ENCODE data around the gene FHL3.

The FHL3 gene

GRCh38 chr1:37998089-37998808, 7.1 kb downstream of the FHL3 start:
- in situ Hi-C loops (cut with HindIII; ENCODE audit: low pct_ligation_motif_present, low sequenced_read_pairs) = no loop called here
- no peak for DNase-seq
- peak overlapping the region; percentile 97 for H3K27ac ChIP-seq
- H3K36me3 ChIP-seq (replicated peaks) = peaks cover 46% of the 10 kb centered on the region
- H3K27me3 ChIP-seq (replicated peaks) = no peaks in the 10 kb centered on the region
- no peak for TF ChIP-seq CTCF (IDR thresholded peaks at IDR 0.05; ENCODE audit: low read depth, low read length, missing control alignments)
- no peak overlapping the region for H3K4me3 ChIP-seq (ENCODE audit: low read depth, low read length)

- Histone ChIP-seq H3K36me3 (replicated peaks) (peaks cover 43% of the 10 kb centered on the region), H3K4me3 (ENCODE audit: low read depth, low read length) (no peak overlapping the region), H3K27ac (peak overlapping the region; percentile 37), H3K27me3 (replicated peaks) (no peaks in the 10 kb centered on the region)
- DNase-seq = no peak
- TF ChIP-seq CTCF (IDR thresholded peaks at IDR 0.05; ENCODE audit: low read depth, low read length, missing control alignments) = no peak
- in situ Hi-C loops (cut with HindIII; ENCODE audit: low pct_ligation_motif_present, low sequenced_read_pairs) = no loop called here
Observed at GRCh38 chr1:37997256-37998088, 7.8 kb downstream of the FHL3 start.

- TF ChIP-seq CTCF (IDR thresholded peaks at IDR 0.05; ENCODE audit: low read depth, low read length, missing control alignments) = no peak
- peaks cover 43% of the 10 kb centered on the region for H3K36me3 ChIP-seq (replicated peaks)
- in situ Hi-C loops (cut with HindIII; ENCODE audit: low pct_ligation_motif_present, low sequenced_read_pairs) = no loop called here
- H3K27me3 ChIP-seq (replicated peaks) = no peaks in the 10 kb centered on the region
- H3K4me3 ChIP-seq (ENCODE audit: low read depth, low read length) = peak overlapping the region; percentile 41
- peak; percentile 67 for DNase-seq
- H3K27ac ChIP-seq = peak overlapping the region; percentile 76
Observed at GRCh38 chr1:37995751-37996345, 9.5 kb downstream of the FHL3 start.

GRCh38 chr1:37994886-37995566, 10.3 kb downstream of the FHL3 start:
- H3K27ac ChIP-seq = no peak overlapping the region
- peaks cover 43% of the 10 kb centered on the region for H3K36me3 ChIP-seq (replicated peaks)
- DNase-seq = no peak
- in situ Hi-C loops (cut with HindIII; ENCODE audit: low pct_ligation_motif_present, low sequenced_read_pairs) = no loop called here
- no peak for TF ChIP-seq CTCF (IDR thresholded peaks at IDR 0.05; ENCODE audit: low read depth, low read length, missing control alignments)
- no peak overlapping the region for H3K4me3 ChIP-seq (ENCODE audit: low read depth, low read length)
- no peaks in the 10 kb centered on the region for H3K27me3 ChIP-seq (replicated peaks)

GRCh38 chr1:37989361-37989930, 15.9 kb downstream of the FHL3 start:
- in situ Hi-C loops (cut with HindIII; ENCODE audit: low pct_ligation_motif_present, low sequenced_read_pairs) = no loop called here
- DNase-seq = no peak
- Histone ChIP-seq H3K4me3 (ENCODE audit: low read depth, low read length) (peak overlapping the region; percentile 99), H3K27me3 (replicated peaks) (no peaks in the 10 kb centered on the region), H3K36me3 (replicated peaks) (peaks cover 31% of the 10 kb centered on the region), H3K27ac (peak overlapping the region; percentile 53)
- TF ChIP-seq CTCF (IDR thresholded peaks at IDR 0.05; ENCODE audit: low read depth, low read length, missing control alignments) = no peak
